Mucosa of descending colon (tissue), 3 donors: ENCODE results near the gene MCAT. TPM values are rescaled to one million over a fixed set of nuclear protein-coding genes. Genes with fewer than 3 reads are reported as not detected.

Experiments
- ATAC-seq: fragments of 200-7000 bp; cut with Tn5 transposase; one replicate; pipeline ENCODE4 v1.9.1; 2020; ENCODE audit warnings: mild to moderate bottlenecking, moderate library complexity
- DNase-seq, 3 donors: peaks; one replicate each; pipeline ENCODE4 v3.0.0-alpha.2; 2020
- H3K36me3 ChIP-seq: fragments of 200-600 bp; one replicate; pipeline ENCODE4 v1.8.0; 2021; ENCODE audit warnings: low read depth, mild to moderate bottlenecking
- H3K4me1 ChIP-seq: fragments of 200-600 bp; one replicate; pipeline ENCODE4 v1.8.0; 2021; ENCODE audit warnings: low read depth, mild to moderate bottlenecking
- H3K4me3 ChIP-seq: fragments of 200-600 bp; one replicate; pipeline ENCODE4 v1.8.0; 2021; ENCODE audit warnings: mild to moderate bottlenecking
- H3K9me3 ChIP-seq: fragments of 200-600 bp; one replicate; pipeline ENCODE4 v1.8.0; 2021; ENCODE audit warnings: mild to moderate bottlenecking
- CTCF ChIP-seq: fragments of 200-600 bp; IDR thresholded peaks from one replicate; pipeline ENCODE4 v1.8.0; 2022; ENCODE audit warnings: antibody characterized with exemption, mild to moderate bottlenecking
- intact Hi-C, 2 donors: fragments of 100-400 bp; cut with DNase I in 1 of 2; cut with micrococcal nuclease in 1 of 2; formaldehyde crosslinking; loops; one replicate each; pipeline versions ENCODE4 v1.11.0 to v1.11.1; 2022; cut with DNase I, micrococcal nuclease
- total RNA-seq, 3 donors: library from RNA; stranded (reverse); fragmentation: NEBNext Ultra II Directional in 2 of 3; extraction: Animal tissue kit (Norgen Biotek cat#: 25700) in 2 of 3; gene quantifications; one replicate each; pipeline versions ENCODE4 v1.2.1 to v1.2.4, GENCODE V29; 2021 to 2023
- donor health status: DM: no; HTN: no; CAD: no; lungs with moderate emphysema.
- donor health status: DM: no; HTN: no; CAD: no.
- donor health status: DM: no; HTN: yes; CAD: no.

The MCAT gene
- total RNA-seq, 3 donors from 2014 or later, result 16.1 to 18.8 (median 17.0) TPM

DNA sequence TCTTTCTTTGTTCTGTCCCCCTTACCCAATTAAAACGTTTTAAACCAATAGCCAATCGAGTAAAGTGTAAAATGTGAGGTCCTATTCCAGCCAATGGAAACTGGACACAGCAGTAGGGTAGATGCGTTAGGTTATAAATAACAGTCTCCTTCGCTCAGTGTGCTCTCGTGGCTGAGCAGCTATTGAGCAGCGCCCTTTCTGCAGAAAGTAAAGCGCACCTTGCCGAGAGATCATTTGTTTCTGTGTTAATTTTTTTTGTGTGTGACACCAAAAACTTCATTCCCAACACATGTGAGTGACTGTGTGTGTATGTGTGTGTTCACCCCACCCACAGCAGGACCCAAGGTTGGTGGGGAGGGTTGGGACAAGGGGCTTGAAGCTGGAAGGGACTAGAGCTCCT, 46.8 kb downstream of the MCAT start:
- H3K4me1 ChIP-seq, result no peaks in the 10 kb centered on the region
- no peak for DNase-seq
- H3K9me3 ChIP-seq, result peaks cover 6% of the 10 kb centered on the region
- no peak overlapping the region for H3K4me3 ChIP-seq
- TF ChIP-seq CTCF, result no peak
- no peaks in the 10 kb centered on the region for H3K36me3 ChIP-seq
- intact Hi-C loops, result no loop called here
- no peak for ATAC-seq

GRCh38 chr22:43094551-43094950, 48.6 kb downstream of the MCAT start:
- H3K36me3 ChIP-seq, result no peaks in the 10 kb centered on the region
- H3K4me3 ChIP-seq, result no peak overlapping the region
- ATAC-seq (no peak), DNase-seq (no peak)
- no peak for TF ChIP-seq CTCF
- H3K9me3 ChIP-seq, result peaks cover 6% of the 10 kb centered on the region
- intact Hi-C loops, result no loop called here
- no peaks in the 10 kb centered on the region for H3K4me1 ChIP-seq

GRCh38 chr22:43094085-43094484, 49.1 kb downstream of the MCAT start:
- ATAC-seq (peak; percentile 72), DNase-seq (peak; percentile 66 to 75 (median 70))
- Histone ChIP-seq H3K4me1 (no peaks in the 10 kb centered on the region), H3K9me3 (peaks cover 6% of the 10 kb centered on the region), H3K36me3 (no peaks in the 10 kb centered on the region), H3K4me3 (no peak overlapping the region)
- no peak for TF ChIP-seq CTCF
- intact Hi-C loops, result no loop called here

GRCh38 chr22:43092085-43092484, 51.1 kb downstream of the MCAT start:
- Histone ChIP-seq H3K9me3 (peaks cover 6% of the 10 kb centered on the region), H3K36me3 (no peaks in the 10 kb centered on the region), H3K4me1 (peaks cover 4% of the 10 kb centered on the region), H3K4me3 (no peak overlapping the region)
- intact Hi-C loops, result no loop called here
- DNase-seq (no peak), ATAC-seq (no peak)
- no peak for TF ChIP-seq CTCF

- H3K9me3 ChIP-seq, result no peaks in the 10 kb centered on the region
- peak in 1 of 3 donors; percentile 43 for DNase-seq
- intact Hi-C loops, result no loop called here
- no peaks in the 10 kb centered on the region for H3K36me3 ChIP-seq
- ATAC-seq, result peak; percentile 33
- H3K4me3 ChIP-seq, result no peak overlapping the region
- no peak for TF ChIP-seq CTCF
- H3K4me1 ChIP-seq, result peaks cover 9% of the 10 kb centered on the region
These were observed 52.9 kb downstream of the MCAT start for GRCh38 chr22:43090130-43090789.
